Lung (tissue), 12 donors: Measurements from ENCODE around the gene BBS9. TPM values are rescaled to one million over a fixed set of nuclear protein-coding genes. Genes with fewer than 3 reads are reported as not detected.

Experiments
- ATAC-seq: fragments of 200-7000 bp; cut with Tn5 transposase; one replicate; pipeline ENCODE4 v1.9.1; 2020; ENCODE audit warnings: moderate number of reproducible peaks; ENCODE audit not compliant: insufficient read depth, low FRiP score
- DNase-seq, 3 donors: peaks; one replicate each; pipeline ENCODE4 v3.0.0-alpha.2; 2013 to 2017
- H3K27ac ChIP-seq, 2 donors: one replicate each; pipeline ENCODE4 v1.5.1; 2013; ENCODE audit warnings: mild to moderate bottlenecking in 2 of 2, moderate library complexity in 2 of 2, control low read depth in 1 of 2, inconsistent platforms in 1 of 2, low read depth in 1 of 2, low read length in 1 of 2
- H3K27me3 ChIP-seq, 3 donors: one replicate each; pipeline ENCODE4 v1.5.1; 2013; ENCODE audit warnings: low read length in 2 of 3; ENCODE audit not compliant: control insufficient read depth in 3 of 3, insufficient read depth in 3 of 3
- H3K36me3 ChIP-seq, 4 donors: one replicate each; pipeline ENCODE4 v1.5.1; 2013; ENCODE audit warnings: low read length in 4 of 4, mild to moderate bottlenecking in 1 of 4, moderate library complexity in 1 of 4; ENCODE audit not compliant: control insufficient read depth in 4 of 4, insufficient read depth in 4 of 4
- H3K4me1 ChIP-seq, 5 donors: one replicate each; pipeline ENCODE4 v1.5.1; 2013; ENCODE audit warnings: low read length in 5 of 5, mild to moderate bottlenecking in 2 of 5, moderate library complexity in 1 of 5; ENCODE audit not compliant: control insufficient read depth in 5 of 5, insufficient read depth in 5 of 5
- H3K4me3 ChIP-seq: one replicate; pipeline ENCODE4 v1.5.1; 2013; ENCODE audit warnings: mild to moderate bottlenecking, control low read depth, moderate library complexity
- H3K9ac ChIP-seq, 2 donors: one replicate each; pipeline ENCODE4 v1.5.1; 2013; ENCODE audit warnings: low read length in 2 of 2, control low read depth in 1 of 2; ENCODE audit not compliant: insufficient read depth in 1 of 2
- H3K9me3 ChIP-seq, 4 donors: one replicate each; pipeline ENCODE4 v1.5.1; 2013; ENCODE audit warnings: low read length in 3 of 4, mild to moderate bottlenecking in 1 of 4, moderate library complexity in 1 of 4; ENCODE audit not compliant: control insufficient read depth in 4 of 4, insufficient read depth in 3 of 4
- whole genome bisulfite sequencing, 2 donors: extraction: QIAGEN DNeasy Blood & Tissue Kit; methylation state at CpG; one replicate each; pipeline ENCODE4 v1.1.7; 2013; 5-methylcytosine and 5-hydroxymethylcytosine counted together
- polyA plus RNA-seq, 2 donors: library from polyadenylated mRNA; stranded (reverse); fragments of 200-250 nt; gene quantifications; one replicate each; pipeline ENCODE4 v1.2.1, GENCODE V29; 2013
- total RNA-seq, 2 donors: library from RNA; depleted of rRNA in 1 of 2; stranded (reverse); fragments of >200 nt in 1 of 2; gene quantifications; one replicate each; pipeline ENCODE4 v1.2.1, GENCODE V29; 2014 to 2021
- TF ChIP-seq, protein P1 (sequence below): IDR thresholded peaks from 2 replicates; pipeline ENCODE4 v1.5.1; 2012; ENCODE audit warnings: mild to moderate bottlenecking; ENCODE audit errors: control extremely low read depth, extremely low read depth
- donor health status: control.
- donor health status: control.
- donor health status: Bipolar disorder and iron deficiency.
- donor health status: healthy.
- donor health status: DM: yes; HTN: yes; CAD: no.

BBS9 gene
- total and polyA plus RNA-seq, 4 donors = 3.5 to 65.0 (median 15.2) TPM

GRCh38 chr7:33422141-33422540, 292.8 kb downstream of the BBS9 start:
- Histone ChIP-seq H3K27me3 (no peaks in the 10 kb centered on the region), H3K9ac (no peak overlapping the region), H3K27ac (no peak overlapping the region), H3K4me1 (peaks cover 0 to 31% (median 0%) of the 10 kb centered on the region in 5 donors), H3K4me3 (no peak overlapping the region), H3K36me3 (no peaks in the 10 kb centered on the region), H3K9me3 (no peaks in the 10 kb centered on the region)
- 88 to 95% methylated on average over 2 of the region's 2 CpGs for WGBS, 2 donors
- no peak for ATAC-seq
- peak in 2 of 3 donors; percentile 50 to 64 for DNase-seq
- TF ChIP-seq, protein P1, sequence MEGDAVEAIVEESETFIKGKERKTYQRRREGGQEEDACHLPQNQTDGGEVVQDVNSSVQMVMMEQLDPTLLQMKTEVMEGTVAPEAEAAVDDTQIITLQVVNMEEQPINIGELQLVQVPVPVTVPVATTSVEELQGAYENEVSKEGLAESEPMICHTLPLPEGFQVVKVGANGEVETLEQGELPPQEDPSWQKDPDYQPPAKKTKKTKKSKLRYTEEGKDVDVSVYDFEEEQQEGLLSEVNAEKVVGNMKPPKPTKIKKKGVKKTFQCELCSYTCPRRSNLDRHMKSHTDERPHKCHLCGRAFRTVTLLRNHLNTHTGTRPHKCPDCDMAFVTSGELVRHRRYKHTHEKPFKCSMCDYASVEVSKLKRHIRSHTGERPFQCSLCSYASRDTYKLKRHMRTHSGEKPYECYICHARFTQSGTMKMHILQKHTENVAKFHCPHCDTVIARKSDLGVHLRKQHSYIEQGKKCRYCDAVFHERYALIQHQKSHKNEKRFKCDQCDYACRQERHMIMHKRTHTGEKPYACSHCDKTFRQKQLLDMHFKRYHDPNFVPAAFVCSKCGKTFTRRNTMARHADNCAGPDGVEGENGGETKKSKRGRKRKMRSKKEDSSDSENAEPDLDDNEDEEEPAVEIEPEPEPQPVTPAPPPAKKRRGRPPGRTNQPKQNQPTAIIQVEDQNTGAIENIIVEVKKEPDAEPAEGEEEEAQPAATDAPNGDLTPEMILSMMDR = no peak

GRCh38 chr7:33422825-33423645, 293.7 kb downstream of the BBS9 start:
- 85 to 88% methylated on average over 8 of the region's 8 CpGs for WGBS, 2 donors
- DNase-seq (peak in 2 of 3 donors; percentile 25 to 35), ATAC-seq (no peak)

GRCh38 chr7:33423646-33424020, 294.3 kb downstream of the BBS9 start:
- Histone ChIP-seq H3K4me1 (peaks cover 0 to 31% (median 0%) of the 10 kb centered on the region in 5 donors), H3K9me3 (no peaks in the 10 kb centered on the region), H3K36me3 (no peaks in the 10 kb centered on the region), H3K27ac (no peak overlapping the region), H3K9ac (no peak overlapping the region), H3K4me3 (no peak overlapping the region), H3K27me3 (no peaks in the 10 kb centered on the region)
- TF ChIP-seq, protein P1 = no peak
- DNase-seq (no peak), ATAC-seq (no peak)
- 61 to 73% methylated on average over 1 of the region's 1 CpG for WGBS, 2 donors

More at GRCh38 chr7:33422825-33423645, 293.7 kb downstream of the BBS9 start:
- Histone ChIP-seq H3K27me3 (no peaks in the 10 kb centered on the region), H3K36me3 (no peaks in the 10 kb centered on the region), H3K9me3 (no peaks in the 10 kb centered on the region), H3K9ac (no peak overlapping the region), H3K4me1 (peaks cover 0 to 31% (median 0%) of the 10 kb centered on the region in 5 donors), H3K4me3 (no peak overlapping the region), H3K27ac (peak overlapping the region in 1 of 2 donors; percentile 47)
- TF ChIP-seq, protein P1 = no peak
